ENCODE measurements around the gene ADAMTS14. TPM values are rescaled to one million over a fixed set of nuclear protein-coding genes. Genes with fewer than 3 reads are reported as not detected.

ADAMTS14 gene
- total and polyA plus RNA-seq, 12 donors: under 0.01 to 1.2 (median 0.34) TPM; not detected in 3

- no peak for DNase-seq
- 53 to 70% (median 63%) methylated on average over 9 to 12 of the region's 12 CpGs; no CpG with 5 or more reads in 1 of the 4 donors for WGBS, 4 donors
Observed at GRCh38 chr10:70760271-70760787, 88.0 kb downstream of the ADAMTS14 start.

GRCh38 chr10:70761031-70761601 is 88.8 kb downstream of the ADAMTS14 start:
- Histone ChIP-seq H3K4me3 (no peak overlapping the region), H3K27ac (no peak overlapping the region), H3K36me3 (replicated peaks in 1 of 2) (no peaks in the 10 kb centered on the region), H3K9me3 (replicated peaks in 1 of 3) (no peaks in the 10 kb centered on the region), H3K4me1 (replicated peaks in 1 of 2) (no peaks in the 10 kb centered on the region), H3K27me3 (no peaks in the 10 kb centered on the region)
- TF ChIP-seq POLR2A (IDR thresholded peaks at IDR 0.05) (no peak), CTCF (IDR thresholded peaks at IDR 0.05) (peak in 1 of 6 experiments; percentile 10)
- WGBS, 4 donors: 70 to 83% (median 77%) methylated on average over 3 to 7 of the region's 7 CpGs
- no peak for DNase-seq
- intact Hi-C loops (cut with DNase I): loop anchor here (2.0 to 5.0 kb wide), 2 partner anchors 210 to 214 kb away; no protein-coding TSS in a partner anchor

More at GRCh38 chr10:70760271-70760787, 88.0 kb downstream of the ADAMTS14 start:
- H3K9me3 ChIP-seq (replicated peaks in 1 of 3): no peaks in the 10 kb centered on the region
- intact Hi-C loops (cut with DNase I): loop anchor here (2.0 to 5.0 kb wide), 2 partner anchors 210 to 213 kb away; no protein-coding TSS in a partner anchor
- no peaks in the 10 kb centered on the region for H3K36me3 ChIP-seq (replicated peaks in 1 of 2)
- no peak overlapping the region for H3K4me3 ChIP-seq
- H3K27ac ChIP-seq: no peak overlapping the region
- no peak for TF ChIP-seq CTCF (IDR thresholded peaks at IDR 0.05)
- no peak for TF ChIP-seq POLR2A (IDR thresholded peaks at IDR 0.05)
- no peaks in the 10 kb centered on the region for H3K4me1 ChIP-seq (replicated peaks in 1 of 2)
- H3K27me3 ChIP-seq: no peaks in the 10 kb centered on the region

GRCh38 chr10:70761727-70762350 is 89.5 kb downstream of the ADAMTS14 start:
- DNase-seq: no peak
- intact Hi-C loops (cut with DNase I): loop anchor here (2.0 to 5.0 kb wide), 2 partner anchors 211 to 215 kb away; no protein-coding TSS in a partner anchor
- TF ChIP-seq CTCF (IDR thresholded peaks at IDR 0.05): no peak
- TF ChIP-seq POLR2A (IDR thresholded peaks at IDR 0.05): no peak
- H3K4me3 ChIP-seq: no peak overlapping the region
- H3K36me3 ChIP-seq (replicated peaks in 1 of 2): no peaks in the 10 kb centered on the region
- no peaks in the 10 kb centered on the region for H3K27me3 ChIP-seq
- 74 to 89% (median 77%) methylated on average over 4 to 10 of the region's 10 CpGs for WGBS, 4 donors
- no peak overlapping the region for H3K27ac ChIP-seq
- H3K9me3 ChIP-seq (replicated peaks in 1 of 3): no peaks in the 10 kb centered on the region
- no peaks in the 10 kb centered on the region for H3K4me1 ChIP-seq (replicated peaks in 1 of 2)

DNA sequence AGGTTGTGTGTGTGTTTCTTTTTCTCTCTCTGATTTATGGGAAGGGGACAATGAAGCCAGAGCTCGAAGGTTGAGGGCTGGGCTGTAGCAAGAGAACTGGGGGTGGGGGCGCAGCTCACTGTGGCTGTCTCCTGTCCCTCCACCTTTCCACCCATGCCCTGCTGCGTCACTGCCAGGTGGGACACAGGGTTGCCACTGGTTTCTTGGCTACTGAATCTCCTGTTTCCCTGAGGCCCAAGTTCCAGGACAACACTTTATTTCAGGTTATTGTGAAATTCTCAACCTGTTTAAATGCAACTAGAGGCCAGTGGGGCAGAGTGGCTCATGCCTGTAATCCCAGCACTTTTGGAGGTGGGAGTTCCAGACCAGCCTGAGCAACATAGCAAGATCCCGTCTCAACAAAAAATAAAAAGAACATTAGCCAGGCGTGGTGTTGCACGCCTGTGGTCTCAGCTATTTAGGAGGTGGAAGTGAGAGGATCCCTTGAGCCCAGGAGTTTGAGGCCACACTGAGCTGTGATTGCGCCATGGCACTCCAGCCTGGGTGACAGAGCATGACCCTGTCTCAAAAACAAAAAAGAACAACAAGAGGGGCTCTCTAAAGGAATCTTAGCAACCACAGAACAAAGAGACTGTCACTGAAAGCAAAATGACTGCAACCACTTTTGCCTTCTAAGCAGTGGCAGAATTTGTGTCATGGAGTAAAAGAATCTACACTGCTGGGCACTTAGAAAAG is 90.3 kb downstream of the ADAMTS14 start:
- Histone ChIP-seq H3K9me3 (replicated peaks in 1 of 3) (no peaks in the 10 kb centered on the region), H3K4me1 (replicated peaks in 1 of 2) (no peaks in the 10 kb centered on the region), H3K4me3 (no peak overlapping the region), H3K27me3 (no peaks in the 10 kb centered on the region), H3K27ac (no peak overlapping the region), H3K36me3 (replicated peaks in 1 of 2) (no peaks in the 10 kb centered on the region)
- TF ChIP-seq POLR2A (IDR thresholded peaks at IDR 0.05) (no peak), CTCF (IDR thresholded peaks at IDR 0.05) (no peak)
- intact Hi-C loops (cut with DNase I): loop anchor here in 1 of 2 donors (5.0 kb wide), 1 partner anchor 215 kb away; no protein-coding TSS in a partner anchor
- DNase-seq: no peak
- 81 to 84% (median 82%) methylated on average over 7 of the region's 7 CpGs for WGBS, 4 donors

Measured in adrenal gland (tissue), 12 donors.